NCI-H510A (cell line): Measurements from ENCODE around the gene IFNA2.
"Not testable (repeated sequence)": the region's sequence is repeated elsewhere in the genome, so short reads cannot be mapped to it uniquely, and the experiment has no call there.

Experiments used
- DNase-seq: peaks from one replicate; lab custom pipeline; 2025; lab: John Stamatoyannopoulos, UW

The IFNA2 gene

GRCh38 chr9:21381448-21382339, 3.5 kb downstream of the IFNA2 start:
- DNase-seq, result no peak

- not testable (repeated sequence) for DNase-seq
Observed at GRCh38 chr9:21371467-21371866, 13.7 kb downstream of the IFNA2 start.

GRCh38 chr9:21367957-21368356, 17.2 kb downstream of the IFNA2 start, which contains the start of gene IFNA13:
Gene IFNA13, minus strand, starts transcription at chr9:21368057. Its CDS starts 47 bp downstream, at chr9:21368010.
- DNase-seq, result no peak

GRCh38 chr9:21367169-21367568, 18.0 kb downstream of the IFNA2 start:
- not testable (repeated sequence) for DNase-seq

GRCh38 chr9:21362287-21362686, 22.9 kb downstream of the IFNA2 start:
- no peak for DNase-seq

- DNase-seq, result no peak
Observed at GRCh38 chr9:21357479-21358460, 27.4 kb downstream of the IFNA2 start.

- DNase-seq, result no peak
Observed at GRCh38 chr9:21350787-21351186, 34.4 kb downstream of the IFNA2 start, which contains the start of gene IFNA6. Gene IFNA6, minus strand, starts transcription at chr9:21350887. Its CDS starts 0 bp downstream, at chr9:21350887.

GRCh38 chr9:21348430-21348970, 36.7 kb downstream of the IFNA2 start:
- DNase-seq, result no peak

- no peak for DNase-seq
Observed at GRCh38 chr9:21340735-21341134, 44.5 kb downstream of the IFNA2 start.

GRCh38 chr9:21336457-21336856, 48.7 kb downstream of the IFNA2 start:
- no peak for DNase-seq

GRCh38 chr9:21334701-21335632, 50.2 kb downstream of the IFNA2 start, which contains the start of gene KLHL9:
Gene KLHL9, minus strand, starts transcription at chr9:21335404. Its CDS starts 545 bp downstream, at chr9:21334859.
- peak; percentile 57 for DNase-seq
